Sigmoid colon (tissue), 4 donors: ENCODE data around the gene NATD1.

Experiments
- CTCF ChIP-seq, 4 experiments: fragments of 450-650 bp in 3 of 4; fragments of 200-600 bp in 1 of 4; IDR thresholded peaks; one replicate each; pipeline ENCODE4 v1.5.1; 2016 to 2019; ENCODE audit warnings: antibody characterized with exemption in 4 of 4, mild to moderate bottlenecking in 3 of 4, moderate library complexity in 2 of 4
- POLR2A ChIP-seq, 2 donors: fragments of 450-650 bp; IDR thresholded peaks; one replicate each; pipeline ENCODE4 v1.6.1; 2016; ENCODE audit warnings: antibody characterized with exemption in 2 of 2, mild to moderate bottlenecking in 2 of 2, moderate library complexity in 2 of 2
- POLR2AphosphoS5 ChIP-seq, 4 donors: sonication (generic); formaldehyde crosslinking; IDR thresholded peaks; one replicate each; pipeline ENCODE4 v1.6.1; 2017; ENCODE audit warnings: antibody characterized with exemption in 4 of 4

GRCh38 chr17:21204935-21205334 lies 48.3 kb downstream of the NATD1 start:
- no peak for TF ChIP-seq POLR2A (IDR thresholded peaks at IDR 0.05)
- no peak for TF ChIP-seq CTCF (IDR thresholded peaks at IDR 0.05)
- TF ChIP-seq POLR2AphosphoS5 (IDR thresholded peaks at IDR 0.05), result no peak
